Measurements from ENCODE around the gene SUPT6H.

DNA sequence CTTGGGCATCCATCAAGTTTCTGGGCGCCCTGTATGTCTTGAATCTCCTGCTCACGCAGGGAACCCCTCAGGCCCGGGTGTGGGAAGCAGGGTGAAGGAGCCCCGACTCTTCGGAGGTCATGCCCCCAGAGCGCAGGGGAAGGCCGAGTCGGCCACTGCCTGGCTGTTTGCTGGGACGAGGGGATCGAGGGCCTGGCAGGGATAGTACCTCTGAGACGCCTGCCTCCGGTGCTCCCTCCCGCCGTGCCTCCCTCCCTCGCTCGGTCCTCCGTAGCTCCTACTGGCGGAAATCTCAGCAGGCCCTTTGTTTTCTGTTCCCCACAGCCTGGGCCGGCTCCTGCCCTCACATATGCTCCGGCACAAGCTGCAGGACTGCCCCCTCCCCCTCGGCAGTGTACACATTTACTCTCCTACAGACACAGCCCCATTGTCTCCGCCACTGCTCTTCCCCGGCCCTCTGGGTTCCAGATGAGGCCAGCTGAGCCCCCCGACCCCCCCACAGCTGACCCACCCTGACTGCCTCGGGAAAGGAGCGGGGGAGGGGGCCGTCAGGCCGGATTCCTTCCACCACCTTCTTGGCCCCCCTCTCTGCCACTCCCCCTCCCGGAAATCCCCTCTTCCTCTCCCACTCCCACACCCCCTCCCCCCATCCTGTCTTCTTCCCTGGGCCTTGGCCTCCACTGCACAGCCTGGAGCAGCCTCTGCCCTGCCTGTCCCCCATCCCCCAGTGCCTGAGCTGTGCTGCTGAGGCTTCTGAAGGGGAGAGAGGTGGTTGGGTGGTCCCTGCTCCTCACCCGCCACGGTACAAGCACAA is 83.2 kb downstream of the SUPT6H start:
- peak in 1 of 7 experiments; percentile 7 for TF ChIP-seq CTCF (IDR thresholded peaks at IDR 0.05)
- TF ChIP-seq POLR2A (IDR thresholded peaks at IDR 0.05): peak; percentile 31 to 66 (median 58)
